Measurements from ENCODE around the gene TGFB1.
"Not testable (repeated sequence)": the region's sequence is repeated elsewhere in the genome, so short reads cannot be mapped to it uniquely, and the experiment has no call there.

TGFB1 gene

GRCh38 chr19:41300555-41300954, 53.2 kb downstream of the TGFB1 start:
- no peak for DNase-seq (ENCODE audit: low spot score)

GRCh38 chr19:41299755-41300089, 54.0 kb downstream of the TGFB1 start:
- DNase-seq (ENCODE audit: low spot score), result no peak

- DNase-seq (ENCODE audit: low spot score), result no peak
These were observed 54.5 kb downstream of the TGFB1 start for GRCh38 chr19:41299046-41299754.

- DNase-seq (ENCODE audit: low spot score), result no peak
These were observed 55.3 kb downstream of the TGFB1 start for GRCh38 chr19:41298348-41298964.

- no peak for DNase-seq (ENCODE audit: low spot score)
These were observed 55.9 kb downstream of the TGFB1 start for GRCh38 chr19:41297628-41298347.

GRCh38 chr19:41296433-41296871, 57.3 kb downstream of the TGFB1 start:
- no peak for DNase-seq (ENCODE audit: low spot score)

- DNase-seq (ENCODE audit: low spot score), result no peak
These were observed 58.2 kb downstream of the TGFB1 start for GRCh38 chr19:41295499-41295898.

GRCh38 chr19:41294393-41294792, 59.3 kb downstream of the TGFB1 start:
- no peak for DNase-seq (ENCODE audit: low spot score)

- not testable (repeated sequence) for DNase-seq (ENCODE audit: low spot score)
These were observed 63.9 kb downstream of the TGFB1 start for GRCh38 chr19:41289814-41290213.

GRCh38 chr19:41288673-41289530, 64.8 kb downstream of the TGFB1 start:
- DNase-seq (ENCODE audit: low spot score), result no peak
